GM23248 (cell line): ENCODE data around the gene WEE2. TPM values are rescaled to one million over a fixed set of nuclear protein-coding genes. Genes with fewer than 3 reads are reported as not detected.
A peak's percentile ranks its signal among the peaks of the same experiment; 100 is the strongest.

Source experiments
- DNase-seq: peaks from one replicate; pipeline ENCODE4 v3.0.0-alpha.2; 2015
- H2AFZ ChIP-seq: fragments of 200-600 bp; sonication (generic); 2 replicates; pipeline ENCODE4 v1.6.1; 2016; ENCODE audit warnings: antibody characterized with exemption
- H3F3A ChIP-seq: fragments of 200-600 bp; sonication (generic); 2 replicates; pipeline ENCODE4 v1.6.1; 2016; ENCODE audit warnings: mild to moderate bottlenecking, antibody characterized with exemption, mixed run types; ENCODE audit not compliant: insufficient read depth
- H3K27ac ChIP-seq: fragments of 200-600 bp; sonication (generic); 2 replicates; pipeline ENCODE4 v1.5.1; 2016; ENCODE audit warnings: mild to moderate bottlenecking
- H3K27me3 ChIP-seq: fragments of 200-600 bp; sonication (generic); replicated peaks from 2 replicates; pipeline ENCODE4 v1.6.1; 2016; ENCODE audit warnings: mild to moderate bottlenecking; ENCODE audit not compliant: insufficient read depth
- H3K36me3 ChIP-seq: fragments of 200-600 bp; sonication (generic); 2 replicates; pipeline ENCODE4 v1.6.1; 2016; ENCODE audit warnings: low read depth, mild to moderate bottlenecking
- H3K4me1 ChIP-seq: fragments of 200-600 bp; sonication (generic); 2 replicates; pipeline ENCODE4 v1.6.1; 2016; ENCODE audit warnings: mild to moderate bottlenecking; ENCODE audit not compliant: insufficient read depth
- H3K4me2 ChIP-seq: fragments of 200-600 bp; sonication (generic); one replicate; pipeline ENCODE4 v1.6.1; 2016; ENCODE audit warnings: mild to moderate bottlenecking; ENCODE audit not compliant: unreplicated experiment
- H3K4me3 ChIP-seq: fragments of 200-600 bp; sonication (generic); 2 replicates; pipeline ENCODE4 v1.5.1; 2016; ENCODE audit warnings: mild to moderate bottlenecking
- H3K79me2 ChIP-seq: fragments of 200-600 bp; sonication (generic); 2 replicates; pipeline ENCODE4 v1.6.1; 2016; ENCODE audit warnings: mild to moderate bottlenecking; ENCODE audit not compliant: insufficient read depth
- H3K9ac ChIP-seq: fragments of 200-600 bp; sonication (generic); 2 replicates; pipeline ENCODE4 v1.6.1; 2016; ENCODE audit warnings: mild to moderate bottlenecking
- H3K9me2 ChIP-seq: fragments of 200-600 bp; sonication (generic); 2 replicates; pipeline ENCODE4 v1.6.1; 2016; ENCODE audit warnings: mixed run types, mild to moderate bottlenecking, moderate library complexity; ENCODE audit not compliant: insufficient read depth
- H3K9me3 ChIP-seq: fragments of 200-600 bp; sonication (generic); one replicate; pipeline ENCODE4 v1.6.1; 2017; ENCODE audit warnings: low read depth
- H4K20me1 ChIP-seq: fragments of 200-600 bp; sonication (generic); 2 replicates; pipeline ENCODE4 v1.6.0; 2016; ENCODE audit not compliant: insufficient read depth
- EZH2 ChIP-seq: fragments of 200-600 bp; sonication (generic); IDR thresholded peaks from 2 replicates; pipeline ENCODE4 v1.6.1; 2018; ENCODE audit warnings: antibody characterized with exemption, mild to moderate bottlenecking; ENCODE audit not compliant: insufficient read depth, poor library complexity, severe bottlenecking
- EZH2phosphoT487 ChIP-seq: fragments of 200-600 bp; sonication (generic); IDR thresholded peaks from 2 replicates; pipeline ENCODE4 v1.6.1; 2018; ENCODE audit warnings: antibody characterized with exemption, moderate library complexity, mild to moderate bottlenecking, low read depth; ENCODE audit not compliant: insufficient read depth
- WGBS, 2 experiments: methylation state at CpG; one replicate each; pipeline ENCODE4 v1.1.6; 2015 to 2017; ENCODE audit warnings: low lambda C conversion rate in 2 of 2, low coverage in 1 of 2; ENCODE audit errors: missing lambda C conversion rate in 2 of 2; 5-methylcytosine and 5-hydroxymethylcytosine counted together
- in situ Hi-C: fragments of 300-500 bp; cut with MboI; formaldehyde crosslinking; loops from 2 replicates; pipeline ENCODE4 v1.15.0; 2020
- polyA plus RNA-seq: library from polyadenylated mRNA; unstranded; fragments of >200 nt; fragmentation: Nextera tagmentation; extraction: Ambion mirVana; gene quantifications from 2 replicates; pipeline ENCODE4 v1.2.1, GENCODE V29; 2016
- total RNA-seq: library from RNA; depleted of rRNA; stranded (reverse); fragments of >200 nt; shearing (Covaris generic); gene quantifications from 2 replicates; pipeline ENCODE4 v1.2.3, GENCODE V29; 2014

WEE2 gene
- total and polyA plus RNA-seq, 2 experiments from 2014 or later, result not detected

- TF ChIP-seq EZH2phosphoT487 (no peak), EZH2 (no peak)
- in situ Hi-C loops, result no loop called here
- Histone ChIP-seq H4K20me1 (no peaks in the 10 kb centered on the region), H3K4me2 (no peak overlapping the region), H3F3A (no peaks in the 10 kb centered on the region), H3K9me3 (no peaks in the 10 kb centered on the region), H3K27me3 (no peaks in the 10 kb centered on the region), H3K27ac (no peak overlapping the region), H2AFZ (no peak overlapping the region), H3K4me3 (no peak overlapping the region), H3K9me2 (no peaks in the 10 kb centered on the region), H3K4me1 (no peaks in the 10 kb centered on the region), H3K79me2 (no peaks in the 10 kb centered on the region), H3K9ac (no peak overlapping the region), H3K36me3 (no peaks in the 10 kb centered on the region)
- 79 to 98% methylated on average over 12 to 19 of the region's 24 CpGs for WGBS, 2 experiments
- no peak for DNase-seq
These were observed 23.5 kb downstream of the WEE2 start for GRCh38 chr7:141731476-141732149.

DNA sequence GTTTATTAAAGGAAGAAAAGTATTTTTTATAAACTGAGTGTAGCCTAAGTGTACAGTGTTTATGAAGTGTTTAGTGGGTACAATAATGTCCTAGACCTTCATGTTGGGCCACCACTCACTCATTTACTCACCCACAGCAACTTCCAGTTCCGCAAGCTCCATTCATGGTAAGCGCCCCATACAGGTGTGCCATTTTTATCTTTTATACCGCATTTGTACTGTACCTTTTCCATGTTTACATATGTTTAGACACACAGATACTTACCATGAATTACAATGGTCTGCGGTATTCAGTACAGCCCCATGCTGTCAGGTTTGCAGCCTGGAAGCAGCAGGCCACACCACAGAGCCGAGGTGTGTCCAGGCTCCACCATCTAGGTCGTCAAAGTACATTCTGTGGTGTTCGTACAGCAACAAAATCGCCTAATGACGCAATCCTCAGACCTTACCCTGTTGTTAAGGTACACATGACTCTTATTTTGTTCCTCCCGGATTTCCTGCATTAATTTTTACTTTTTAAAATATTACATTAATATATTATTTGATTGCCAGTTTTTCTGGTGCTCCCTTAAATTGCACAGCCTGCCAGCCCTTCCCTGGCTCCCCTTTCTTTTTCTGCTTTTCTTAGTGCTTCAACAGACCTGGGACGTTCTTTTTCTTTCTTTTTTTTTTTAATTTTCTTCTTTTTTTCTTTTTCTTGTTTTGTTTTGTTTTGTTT lies 29.1 kb downstream of the WEE2 start:
- no peaks in the 10 kb centered on the region for H3K9me2 ChIP-seq
- H3K4me1 ChIP-seq, result peaks cover 14% of the 10 kb centered on the region
- in situ Hi-C loops, result no loop called here
- H3K9me3 ChIP-seq, result no peaks in the 10 kb centered on the region
- peak overlapping the region; percentile 98 for H2AFZ ChIP-seq
- peak overlapping the region; percentile 79 for H3K27ac ChIP-seq
- peaks cover 14% of the 10 kb centered on the region; the same call in 1 of the 2 replicates for H3K36me3 ChIP-seq
- no peak for TF ChIP-seq EZH2phosphoT487
- TF ChIP-seq EZH2, result no peak
- 77 to 79% methylated on average over 11 of the region's 11 CpGs for WGBS, 2 experiments
- peak; percentile 16 for DNase-seq
- H3K9ac ChIP-seq, result peak overlapping the region; percentile 93
- peak overlapping the region; percentile 94 for H3K4me3 ChIP-seq
- H3K27me3 ChIP-seq, result no peaks in the 10 kb centered on the region
- H4K20me1 ChIP-seq, result no peaks in the 10 kb centered on the region
- peak overlapping the region; percentile 89 for H3K4me2 ChIP-seq
- peaks cover 42% of the 10 kb centered on the region for H3K79me2 ChIP-seq
- peaks cover 3% of the 10 kb centered on the region; the same call in 1 of the 2 replicates for H3F3A ChIP-seq

DNA sequence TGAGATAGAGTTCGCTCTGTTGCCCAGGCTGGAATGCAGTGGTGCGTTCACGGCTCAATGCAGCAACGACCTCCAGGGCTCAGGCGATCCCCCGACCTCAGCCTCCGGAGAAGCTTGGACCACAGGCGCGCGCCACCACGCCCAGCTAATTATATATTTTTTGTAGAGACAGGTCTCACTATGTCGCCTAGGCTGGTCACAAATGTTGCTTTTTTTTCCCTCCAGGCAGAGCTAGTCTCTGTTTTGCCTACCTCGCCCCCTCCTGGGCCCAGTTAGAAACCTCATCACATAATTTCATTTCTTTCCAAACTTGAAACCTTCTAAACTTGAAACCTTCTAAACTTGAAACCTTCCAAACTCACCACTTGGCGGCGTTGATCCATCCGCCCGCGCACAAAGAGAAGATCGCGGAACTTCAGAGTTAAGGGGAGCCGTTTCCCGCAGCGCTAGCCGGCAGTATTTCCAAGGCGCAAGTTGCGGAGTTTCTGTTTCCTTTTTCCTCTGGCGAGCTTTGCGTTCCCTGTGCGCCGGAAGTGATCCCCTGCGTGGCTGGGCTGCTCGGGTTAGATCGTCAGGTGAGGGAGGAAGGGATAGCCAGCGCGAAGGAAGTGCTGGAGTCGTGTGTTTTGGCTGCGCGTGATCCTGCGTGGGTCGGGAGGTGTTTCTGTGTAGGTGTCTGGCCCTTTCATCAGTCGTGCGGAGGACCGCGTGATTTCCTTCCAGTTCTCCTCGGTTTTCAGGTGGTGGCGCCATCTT lies 29.9 kb downstream of the WEE2 start, which contains the start of gene SSBP1:
Gene SSBP1 (plus strand): TSS at position 523 of the 756 bp plus-strand sequence. CDS start 809 bp downstream, outside the sequence.
- Histone ChIP-seq H3K27ac (peak within 1 kb of the TSS; percentile 79), H3K27me3 (no peaks in the 10 kb centered on the region), H3K4me2 (peak within 1 kb of the TSS; percentile 89), H3K79me2 (peaks cover 49% of the 10 kb centered on the region), H2AFZ (peak within 1 kb of the TSS; percentile 98), H3K9me2 (no peaks in the 10 kb centered on the region), H3K9ac (peak within 1 kb of the TSS; percentile 93), H3K4me3 (peak within 1 kb of the TSS; percentile 94), H3K4me1 (peaks cover 14% of the 10 kb centered on the region), H3F3A (peaks cover 3% of the 10 kb centered on the region; the same call in 1 of the 2 replicates), H3K36me3 (peaks cover 19% of the 10 kb centered on the region), H3K9me3 (no peaks in the 10 kb centered on the region), H4K20me1 (no peaks in the 10 kb centered on the region)
- in situ Hi-C loops, result no loop called here
- WGBS, 2 experiments, result 1% methylated on average over 46 of the region's 46 CpGs
- no peak for TF ChIP-seq EZH2phosphoT487
- no peak for TF ChIP-seq EZH2
- DNase-seq, result peak; percentile 98

- Histone ChIP-seq H3K4me3 (peak overlapping the region; percentile 94), H3K27me3 (no peaks in the 10 kb centered on the region), H3K4me1 (peaks cover 14% of the 10 kb centered on the region), H3F3A (peaks cover 3% of the 10 kb centered on the region; the same call in 1 of the 2 replicates), H3K79me2 (peaks cover 53% of the 10 kb centered on the region), H3K9me2 (no peaks in the 10 kb centered on the region), H4K20me1 (no peaks in the 10 kb centered on the region), H3K27ac (peak overlapping the region; percentile 57), H2AFZ (peak overlapping the region; percentile 98), H3K4me2 (peak overlapping the region; percentile 88), H3K9me3 (no peaks in the 10 kb centered on the region), H3K9ac (peak overlapping the region; percentile 93), H3K36me3 (peaks cover 25% of the 10 kb centered on the region)
- 1 to 3% methylated on average over 6 of the region's 6 CpGs for WGBS, 2 experiments
- TF ChIP-seq EZH2phosphoT487 (no peak), EZH2 (no peak)
- DNase-seq, result no peak
- in situ Hi-C loops, result no loop called here
These were observed 30.4 kb downstream of the WEE2 start for GRCh38 chr7:141738592-141739013.
